OCI-LY7 (cell line): Measurements from ENCODE around the gene CYP4A22.

Experiments
- CTCF ChIP-seq: fragments of 200-600 bp; sonication (generic); conservative IDR thresholded peaks from 2 replicates; pipeline ENCODE4 v1.5.1; 2014; ENCODE audit warnings: mild to moderate bottlenecking, antibody characterized with exemption, low read length, moderate library complexity, mixed read lengths
- EZH2phosphoT487 ChIP-seq: fragments of 200-600 bp; sonication (generic); IDR thresholded peaks from 2 replicates; pipeline ENCODE4 v1.6.1; 2018; ENCODE audit warnings: low read depth, borderline replicate concordance, mild to moderate bottlenecking, mixed run types, antibody characterized with exemption, low read length, moderate library complexity, mixed read lengths

GRCh38 chr1:47184822-47185677, 47.8 kb downstream of the CYP4A22 start:
- TF ChIP-seq CTCF: no peak
- TF ChIP-seq EZH2phosphoT487: no peak
